H9 (cell line): ENCODE data around the gene PF4V1. TPM values are rescaled to one million over a fixed set of nuclear protein-coding genes. Genes with fewer than 3 reads are reported as not detected.

Source experiments
- DNase-seq: peaks from one replicate; pipeline ENCODE4 v3.0.0-alpha.2; 2017
- H2AFZ ChIP-seq: one replicate; pipeline ENCODE4 v1.6.1; 2013; ENCODE audit warnings: mild to moderate bottlenecking, low read length, control low read depth, moderate library complexity
- H2AK5ac ChIP-seq: 2 replicates; pipeline ENCODE4 v1.6.1; 2013; ENCODE audit warnings: low read length, control low read depth, mixed read lengths; ENCODE audit not compliant: insufficient read length
- H2BK120ac ChIP-seq: one replicate; pipeline ENCODE4 v1.6.1; 2013; ENCODE audit warnings: low read depth, mild to moderate bottlenecking, low read length, control low read depth, inconsistent platforms; ENCODE audit not compliant: poor library complexity, severe bottlenecking
- H2BK12ac ChIP-seq: 2 replicates; pipeline ENCODE4 v1.6.1; 2013; ENCODE audit warnings: low read length, control low read depth, mixed read lengths, low read depth; ENCODE audit not compliant: insufficient read length
- H2BK15ac ChIP-seq: 2 replicates; pipeline ENCODE4 v1.6.1; 2013; ENCODE audit warnings: low read depth, low read length, control low read depth
- H2BK20ac ChIP-seq: one replicate; pipeline ENCODE4 v1.6.1; 2013; ENCODE audit warnings: low read depth, mild to moderate bottlenecking, low read length, control low read depth, inconsistent platforms; ENCODE audit not compliant: poor library complexity, severe bottlenecking
- H2BK5ac ChIP-seq: 2 replicates; pipeline ENCODE4 v1.6.1; 2013; ENCODE audit warnings: low read length, control low read depth, mixed read lengths; ENCODE audit not compliant: insufficient read length
- H3K14ac ChIP-seq: 2 replicates; pipeline ENCODE4 v1.6.1; 2013; ENCODE audit warnings: low read length, control low read depth; ENCODE audit not compliant: insufficient read depth
- H3K18ac ChIP-seq: 2 replicates; pipeline ENCODE4 v1.6.1; 2013; ENCODE audit warnings: low read depth, mild to moderate bottlenecking, mixed read lengths, low read length, control low read depth; ENCODE audit not compliant: insufficient read length
- H3K23ac ChIP-seq: 2 replicates; pipeline ENCODE4 v1.6.1; 2013; ENCODE audit warnings: low read length, control low read depth, mixed read lengths, low read depth; ENCODE audit not compliant: insufficient read length
- H3K23me2 ChIP-seq: 2 replicates; pipeline ENCODE4 v1.6.1; 2013; ENCODE audit warnings: low read depth, mild to moderate bottlenecking, mixed read lengths, low read length, control low read depth; ENCODE audit not compliant: insufficient read length, poor library complexity, severe bottlenecking
- H3K27ac ChIP-seq: 2 replicates; pipeline ENCODE4 v1.5.1; 2013; ENCODE audit warnings: low read length, control low read depth, mixed read lengths, low read depth; ENCODE audit not compliant: insufficient read length
- H3K27me3 ChIP-seq: 2 replicates; pipeline ENCODE4 v1.6.1; 2013; ENCODE audit warnings: low read length, control low read depth, inconsistent platforms; ENCODE audit not compliant: insufficient read depth
- H3K4ac ChIP-seq: 2 replicates; pipeline ENCODE4 v1.6.1; 2013; ENCODE audit warnings: low read depth, mild to moderate bottlenecking, control low read depth, inconsistent platforms, low read length, moderate library complexity
- H3K4me1 ChIP-seq: 2 replicates; pipeline ENCODE4 v1.6.1; 2013; ENCODE audit warnings: low read length, control low read depth, inconsistent platforms; ENCODE audit not compliant: insufficient read depth
- H3K4me2 ChIP-seq: 2 replicates; pipeline ENCODE4 v1.6.1; 2013; ENCODE audit warnings: low read length, control low read depth, mixed read lengths; ENCODE audit not compliant: insufficient read length, insufficient read depth
- H3K56ac ChIP-seq: 2 replicates; pipeline ENCODE4 v1.6.1; 2013; ENCODE audit warnings: low read depth, mild to moderate bottlenecking, mixed read lengths, low read length, control low read depth; ENCODE audit not compliant: insufficient read length
- H3K79me1 ChIP-seq: 2 replicates; pipeline ENCODE4 v1.6.1; 2013; ENCODE audit warnings: low read depth, mild to moderate bottlenecking, moderate library complexity, low read length, control low read depth, inconsistent platforms; ENCODE audit not compliant: insufficient read depth, poor library complexity, severe bottlenecking
- H3K79me2 ChIP-seq: 2 replicates; pipeline ENCODE4 v1.6.1; 2013; ENCODE audit warnings: low read length, control low read depth, inconsistent platforms; ENCODE audit not compliant: insufficient read depth
- H3K9ac ChIP-seq: 2 replicates; pipeline ENCODE4 v1.6.1; 2013; ENCODE audit warnings: low read length, control low read depth, mixed read lengths; ENCODE audit not compliant: insufficient read length; ENCODE audit errors: extremely low read depth
- H3K9me3 ChIP-seq: one replicate; pipeline ENCODE4 v1.6.1; 2013; ENCODE audit warnings: low read depth, low read length, inconsistent platforms; ENCODE audit not compliant: control insufficient read depth
- H3T11ph ChIP-seq: one replicate; pipeline ENCODE4 v1.6.1; 2013; ENCODE audit warnings: mild to moderate bottlenecking, low read length, control low read depth, inconsistent platforms
- H4K20me1 ChIP-seq: one replicate; pipeline ENCODE4 v1.6.1; 2013; ENCODE audit not compliant: control insufficient read depth, insufficient read length, insufficient read depth
- H4K5ac ChIP-seq: 2 replicates; pipeline ENCODE4 v1.6.1; 2013; ENCODE audit warnings: low read depth, mild to moderate bottlenecking, mixed read lengths, low read length, control low read depth; ENCODE audit not compliant: insufficient read length
- H4K8ac ChIP-seq: replicated peaks from 2 replicates; pipeline ENCODE4 v1.6.1; 2013; ENCODE audit warnings: low read length, control low read depth, mixed read lengths, low read depth; ENCODE audit not compliant: insufficient read length
- H4K91ac ChIP-seq: 2 replicates; pipeline ENCODE4 v1.6.1; 2013; ENCODE audit warnings: low read depth, mild to moderate bottlenecking, moderate library complexity, mixed read lengths, low read length, control low read depth; ENCODE audit not compliant: insufficient read length
- H3K27ac Mint-ChIP-seq, 3 experiments: 2 replicates in 2 of 3; 3 replicates in 1 of 3; pipeline ENCODE4 v1.8.0; 2020 to 2021; ENCODE audit warnings: mixed read lengths in 3 of 3, mild to moderate bottlenecking in 1 of 3, moderate library complexity in 1 of 3
- H3K27me3 Mint-ChIP-seq: 2 replicates; pipeline ENCODE4 v1.8.0; 2021; ENCODE audit warnings: low read depth, mild to moderate bottlenecking, moderate library complexity, mixed read lengths
- H3K36me3 Mint-ChIP-seq, 3 experiments: 2 replicates in 2 of 3; 3 replicates in 1 of 3; pipeline ENCODE4 v1.8.0; 2020 to 2021; ENCODE audit warnings: low read depth in 3 of 3, mixed read lengths in 3 of 3; ENCODE audit not compliant: insufficient read depth in 1 of 3
- H3K4me1 Mint-ChIP-seq, 2 experiments: 2 replicates each; pipeline ENCODE4 v1.8.0; 2020; ENCODE audit warnings: mixed read lengths in 2 of 2
- H3K4me3 Mint-ChIP-seq, 2 experiments: 2 replicates in 1 of 2; 3 replicates in 1 of 2; pipeline ENCODE4 v1.8.0; 2020 to 2021; ENCODE audit warnings: mild to moderate bottlenecking in 2 of 2, mixed read lengths in 2 of 2, moderate library complexity in 1 of 2
- H3K9me3 Mint-ChIP-seq, 2 experiments: 2 replicates in 1 of 2; 3 replicates in 1 of 2; pipeline ENCODE4 v1.8.0; 2020; ENCODE audit warnings: mild to moderate bottlenecking in 2 of 2, mixed read lengths in 2 of 2, moderate library complexity in 1 of 2
- WGBS: extraction: QIAGEN DNeasy Blood & Tissue Kit; methylation state at CpG from one replicate; pipeline ENCODE4 v1.1.7; 2013; ENCODE audit warnings: missing lambda C conversion rate, low lambda C conversion rate, mixed read lengths; ENCODE audit not compliant: insufficient read length; ENCODE audit errors: extremely low coverage; 5-methylcytosine and 5-hydroxymethylcytosine counted together
- total RNA-seq: library from RNA; stranded (reverse); gene quantifications from 2 replicates; pipeline ENCODE4 v1.2.1, GENCODE V29; 2021
- TF ChIP-seq, protein P1 (sequence below): fragments of 200-600 bp; sonication (generic); conservative IDR thresholded peaks from 3 replicates; pipeline ENCODE4 v1.8.0; 2021; ENCODE audit warnings: antibody characterized with exemption, mild to moderate bottlenecking

The PF4V1 gene
- total RNA-seq, 1 experiment from 2014 or later: not detected

DNA sequence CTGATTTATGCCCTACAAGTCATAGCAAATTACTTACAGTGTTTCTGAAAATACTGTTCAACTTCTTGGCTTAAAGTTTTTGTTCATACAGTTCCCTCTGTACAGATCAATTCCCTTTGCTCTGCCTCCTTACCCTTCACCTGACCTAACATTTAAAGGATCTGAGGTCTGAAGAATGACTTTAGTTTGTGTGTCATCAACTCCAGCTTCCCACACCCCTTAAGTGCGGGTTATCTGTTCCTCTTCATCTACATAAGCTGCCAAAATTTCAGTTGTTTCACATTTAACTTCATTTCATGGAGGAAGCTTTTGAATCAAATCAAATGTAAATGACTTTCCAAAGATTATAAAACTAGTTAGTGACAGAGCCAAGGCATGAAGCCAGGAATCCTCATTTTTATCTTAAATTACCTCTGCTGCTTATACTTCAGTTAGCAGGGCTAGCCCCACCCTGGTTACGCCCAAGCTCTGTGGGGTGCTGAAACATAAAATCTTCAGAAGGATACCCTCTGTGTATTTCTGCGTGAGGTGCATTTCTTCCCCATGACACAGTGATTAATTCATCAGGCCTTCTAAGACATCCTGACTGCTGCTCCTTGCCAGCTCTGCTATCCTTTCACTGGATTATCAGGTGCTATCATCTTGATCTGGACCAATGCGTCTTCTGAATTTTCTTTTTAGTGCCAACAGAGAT lies 32.6 kb downstream of the PF4V1 start:
- no peak overlapping the region for H3K4me3 Mint-ChIP-seq
- Histone ChIP-seq H2AK5ac (no peak overlapping the region), H2BK15ac (no peak overlapping the region), H2BK5ac (no peak overlapping the region), H3K9ac (no peak overlapping the region), H3K4me2 (no peak overlapping the region), H3K18ac (no peak overlapping the region), H3K14ac (no peak overlapping the region), H2BK20ac (no peak overlapping the region), H4K5ac (no peak overlapping the region), H3K23ac (no peak overlapping the region), H4K8ac (no peak overlapping the region), H3K79me2 (no peaks in the 10 kb centered on the region), H3K23me2 (no peaks in the 10 kb centered on the region), H3K4ac (no peak overlapping the region), H3K4me1 (no peaks in the 10 kb centered on the region), H4K91ac (no peak overlapping the region), H3K79me1 (no peaks in the 10 kb centered on the region), H3K56ac (no peak overlapping the region), H2BK12ac (no peak overlapping the region), H2BK120ac (no peak overlapping the region), H4K20me1 (no peaks in the 10 kb centered on the region), H3K27me3 (no peaks in the 10 kb centered on the region), H2AFZ (no peak overlapping the region), H3K27ac (no peak overlapping the region), H3T11ph (no peak overlapping the region), H3K9me3 (no peaks in the 10 kb centered on the region)
- H3K4me1 Mint-ChIP-seq: no peaks in the 10 kb centered on the region; a peak in 1 of 4 replicates
- no peak for DNase-seq
- no peaks in the 10 kb centered on the region for H3K36me3 Mint-ChIP-seq
- H3K27me3 Mint-ChIP-seq: peaks cover 2% of the 10 kb centered on the region; the same call in 1 of the 2 replicates
- H3K27ac Mint-ChIP-seq: no peak overlapping the region
- TF ChIP-seq, protein P1, sequence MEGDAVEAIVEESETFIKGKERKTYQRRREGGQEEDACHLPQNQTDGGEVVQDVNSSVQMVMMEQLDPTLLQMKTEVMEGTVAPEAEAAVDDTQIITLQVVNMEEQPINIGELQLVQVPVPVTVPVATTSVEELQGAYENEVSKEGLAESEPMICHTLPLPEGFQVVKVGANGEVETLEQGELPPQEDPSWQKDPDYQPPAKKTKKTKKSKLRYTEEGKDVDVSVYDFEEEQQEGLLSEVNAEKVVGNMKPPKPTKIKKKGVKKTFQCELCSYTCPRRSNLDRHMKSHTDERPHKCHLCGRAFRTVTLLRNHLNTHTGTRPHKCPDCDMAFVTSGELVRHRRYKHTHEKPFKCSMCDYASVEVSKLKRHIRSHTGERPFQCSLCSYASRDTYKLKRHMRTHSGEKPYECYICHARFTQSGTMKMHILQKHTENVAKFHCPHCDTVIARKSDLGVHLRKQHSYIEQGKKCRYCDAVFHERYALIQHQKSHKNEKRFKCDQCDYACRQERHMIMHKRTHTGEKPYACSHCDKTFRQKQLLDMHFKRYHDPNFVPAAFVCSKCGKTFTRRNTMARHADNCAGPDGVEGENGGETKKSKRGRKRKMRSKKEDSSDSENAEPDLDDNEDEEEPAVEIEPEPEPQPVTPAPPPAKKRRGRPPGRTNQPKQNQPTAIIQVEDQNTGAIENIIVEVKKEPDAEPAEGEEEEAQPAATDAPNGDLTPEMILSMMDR: no peak
- no CpG with 5 or more reads among the region's 4 CpGs for WGBS
- H3K9me3 Mint-ChIP-seq: no peaks in the 10 kb centered on the region
